Measurements from ENCODE around the gene MARCKSL1. TPM values are rescaled to one million over a fixed set of nuclear protein-coding genes. Genes with fewer than 3 reads are reported as not detected.
"Not testable (repeated sequence)": the region's sequence is repeated elsewhere in the genome, so short reads cannot be mapped to it uniquely, and the experiment has no call there.

MARCKSL1 gene
- total and polyA plus RNA-seq, 2 of the 8 experiments (the other 6 are each of a cell fraction or from before 2014, with no cell fraction given), result 536 to 558 TPM

DNA sequence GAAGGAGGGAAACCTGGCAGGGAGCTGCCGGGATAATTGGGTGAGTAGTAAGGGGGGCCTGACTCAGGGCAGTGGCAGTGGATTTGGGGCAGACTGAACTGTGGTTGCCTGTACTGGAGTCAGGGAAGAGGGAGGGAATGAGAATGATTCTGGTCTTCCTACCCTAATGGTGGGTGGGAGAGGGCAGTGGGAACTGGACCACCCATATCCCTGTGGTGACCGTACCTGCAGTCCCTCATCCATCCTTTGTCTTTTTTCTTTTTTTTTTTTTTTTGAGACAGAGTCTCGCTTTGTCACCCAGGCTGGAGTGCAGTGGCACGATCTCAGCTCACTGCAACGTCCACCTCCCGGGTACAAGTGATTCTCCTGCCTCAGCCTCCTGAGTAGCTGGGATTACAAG lies 19.7 kb upstream of the MARCKSL1 start:
- not testable (repeated sequence) for H3K56ac ChIP-seq (replicated peaks; ENCODE audit: insufficient read length, low read depth, low read length); H3K36me3 ChIP-seq (ENCODE audit: control insufficient read depth in 2 of 4, insufficient read depth in 4 of 4, low read length in 3 of 4); H3K27ac ChIP-seq (ENCODE audit: low read depth, low read length); DNase-seq (ENCODE audit: low read depth in 1 of 2, low spot score in 2 of 2); H2BK5ac ChIP-seq (ENCODE audit: low read depth, low read length); H2BK15ac ChIP-seq (ENCODE audit: low read length); H3K79me1 ChIP-seq (ENCODE audit: low read depth, low read length); FAIRE-seq; H2BK20ac ChIP-seq (ENCODE audit: low read length); H3K18ac ChIP-seq (ENCODE audit: extremely low read depth, low read length); H3K4ac ChIP-seq (replicated peaks; ENCODE audit: insufficient read length, low read depth, low read length); H4K91ac ChIP-seq (replicated peaks; ENCODE audit: insufficient read length, low read length); H3K23me2 ChIP-seq (ENCODE audit: low read depth, low read length); H3K79me2 ChIP-seq (ENCODE audit: control insufficient read depth in 1 of 2, insufficient read depth in 2 of 2, low read length in 2 of 2); H2AK5ac ChIP-seq (ENCODE audit: low read depth, low read length); H2AFZ ChIP-seq (ENCODE audit: low read length); H4K8ac ChIP-seq (ENCODE audit: extremely low read depth, insufficient read depth, low read length); H3K14ac ChIP-seq (ENCODE audit: insufficient read length); H3K9me3 ChIP-seq (ENCODE audit: insufficient read depth in 2 of 2, low read depth in 1 of 2, low read length in 1 of 2); H4K20me1 ChIP-seq (replicated peaks in 1 of 2; ENCODE audit: control insufficient read depth in 1 of 2, insufficient read depth in 2 of 2, low read length in 2 of 2); H3K4me1 ChIP-seq (replicated peaks in 1 of 4; ENCODE audit: control insufficient read depth in 3 of 4, insufficient read depth in 4 of 4, low read length in 3 of 4); H3K4me2 ChIP-seq (ENCODE audit: insufficient read depth in 1 of 2, low read depth in 2 of 2, low read length in 2 of 2); H4K5ac ChIP-seq (ENCODE audit: insufficient read length, low read depth, low read length); H3K4me3 ChIP-seq (ENCODE audit: extremely low read depth in 1 of 4, insufficient read depth in 2 of 4, low read depth in 3 of 4, low read length in 4 of 4); H2BK12ac ChIP-seq (ENCODE audit: low read depth, low read length); H3K27me3 ChIP-seq (replicated peaks in 1 of 4; ENCODE audit: control insufficient read depth in 3 of 4, extremely low read depth in 1 of 4, insufficient read depth in 3 of 4, low read length in 3 of 4); H3K9ac ChIP-seq (replicated peaks in 1 of 4; ENCODE audit: extremely low read depth in 1 of 4, low read depth in 3 of 4, low read length in 3 of 4); H2BK120ac ChIP-seq (replicated peaks; ENCODE audit: low read depth, low read length); H3K23ac ChIP-seq (ENCODE audit: insufficient read length)
- CTCF ChIA-PET (ENCODE audit: partially characterized antibody), result interaction anchor here (1.6 kb wide), 1 partner anchor 155 kb away, joined by 3 read pairs; no protein-coding TSS in a partner anchor
- POLR2A ChIA-PET (ENCODE audit: partially characterized antibody), result interaction anchor here (1.1 to 17.1 kb wide), 4 partner anchors 10 to 38 kb away, joined by 3 to 321 read pairs (median 4); partner anchors contain the start of genes BSDC1 and MARCKSL1
- WGBS, 2 experiments (ENCODE audit: extremely low coverage in 1 of 2, insufficient coverage in 1 of 2, insufficient read length in 1 of 2, insufficient replicate concordance in 2 of 2, low coverage in 1 of 2, low lambda C conversion rate in 2 of 2, missing lambda C conversion rate in 1 of 2), result 86% methylated on average over 5 of the region's 6 CpGs; no CpG with 5 or more reads in 1 of the 2 experiments

All from H1 (cell line).